ENCODE measurements around the gene DNAJC10.

DNA sequence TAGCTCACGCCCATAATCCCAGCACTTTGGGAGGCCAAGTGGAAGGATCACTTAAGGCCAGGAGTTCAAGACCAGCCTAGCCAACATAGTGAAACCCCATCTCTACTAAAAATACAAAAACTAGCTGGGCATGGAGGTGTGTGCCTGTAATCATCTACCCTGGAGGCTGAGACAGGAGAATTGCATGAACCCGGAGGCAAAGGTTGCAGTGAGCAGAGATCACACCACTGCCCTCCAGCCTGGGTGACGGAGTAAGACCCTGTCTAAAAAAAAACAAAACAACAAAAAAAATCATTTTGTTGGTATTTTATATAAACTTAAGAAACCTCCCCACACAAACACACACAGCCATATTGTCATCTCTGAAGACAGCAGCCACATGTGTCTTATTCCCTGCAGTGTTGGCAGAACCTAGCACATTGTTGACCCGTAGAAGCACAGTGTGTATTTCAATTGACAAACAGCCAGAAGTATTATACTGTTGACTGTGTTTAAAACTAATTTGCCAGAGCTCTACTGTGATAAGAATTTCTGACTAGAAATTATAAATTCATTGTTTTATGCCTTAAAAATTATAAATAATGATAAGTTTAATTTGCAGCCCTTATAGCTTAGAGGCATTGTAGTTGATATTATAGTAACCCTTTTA lies 68.1 kb downstream of the DNAJC10 start:
- TF ChIP-seq POLR2A (IDR thresholded peaks at IDR 0.05; ENCODE audit: low read length) (no peak), GATA1 (IDR thresholded peaks at IDR 0.05; ENCODE audit: low read depth, low read length) (no peak)

All from erythroblast (primary cell).